Measurements from ENCODE around the gene WWTR1. TPM values are rescaled to one million over a fixed set of nuclear protein-coding genes. Genes with fewer than 3 reads are reported as not detected.

Gene WWTR1
- total and polyA plus RNA-seq, 2 of the 4 experiments (the other 2 are of a cell fraction): 38.9 to 65.3 TPM

DNA sequence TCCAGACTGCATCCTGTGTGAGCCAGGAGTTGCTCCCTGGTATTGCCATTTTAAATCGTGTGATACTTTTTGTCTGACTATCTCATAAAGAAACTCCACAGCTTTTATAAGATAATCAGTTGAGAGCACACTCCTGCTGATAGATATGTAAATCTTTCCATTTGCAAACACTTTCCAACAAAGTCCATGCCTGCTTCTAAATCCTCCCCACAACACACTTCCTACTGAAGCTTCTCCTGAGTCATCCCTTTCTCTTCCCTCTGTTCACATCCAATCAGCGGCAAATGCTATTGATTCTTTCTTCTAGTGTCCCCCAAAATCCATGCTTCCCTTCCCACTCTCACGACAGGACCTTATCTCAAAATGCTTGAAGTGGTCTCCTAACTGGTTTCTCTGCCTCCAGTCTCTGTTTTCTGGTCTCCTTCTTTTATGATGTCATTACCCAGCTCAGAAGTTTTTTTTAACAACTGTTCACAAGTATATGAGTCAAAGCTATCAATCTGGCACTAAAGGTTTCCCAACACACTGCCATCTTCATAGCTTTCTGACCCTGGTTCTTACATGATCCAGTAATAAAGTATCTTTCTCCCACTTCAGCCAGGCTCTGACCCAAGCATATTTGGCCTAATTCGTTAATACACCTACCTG is 4.5 kb upstream of the WWTR1 start:
- BruUV-seq (replicated peaks): no TSS peak

More for the DNA sequence above, 4.5 kb upstream of the WWTR1 start:
- no peak for ATAC-seq (ENCODE audit: low read depth)
- H2AK9ac ChIP-seq (replicated peaks; ENCODE audit: low read depth, low read length, poor library complexity): no peak overlapping the region
- peaks cover 5% of the 10 kb centered on the region; the same call in 1 of the 2 replicates for H4K20me1 ChIP-seq (ENCODE audit: insufficient read depth, low read length)
- peaks cover 0 to 22% of the 10 kb centered on the region in 2 experiments; a peak in 2 of 4 replicates for H3K79me1 ChIP-seq (ENCODE audit: low read depth in 1 of 2, low read length in 2 of 2)
- no peak overlapping the region for H3K4me3 ChIP-seq (ENCODE audit: insufficient read depth, low read depth, low read length)
- TF ChIP-seq RCOR1 (IDR thresholded peaks at IDR 0.05; ENCODE audit: insufficient replicate concordance, low read length): no peak
- peak; percentile 76 for TF ChIP-seq CEBPB (IDR thresholded peaks at IDR 0.05; ENCODE audit: low read depth, low read length)
- TF ChIP-seq FOS (IDR thresholded peaks at IDR 0.05; ENCODE audit: low read depth, low read length): no peak
- no peak for TF ChIP-seq MAZ (IDR thresholded peaks at IDR 0.05; ENCODE audit: borderline replicate concordance, low read depth, low read length)
- TF ChIP-seq POLR2A (IDR thresholded peaks at IDR 0.05; ENCODE audit: low read depth, low read length): no peak
- peak overlapping the region; percentile 69; the same call in 1 of the 2 replicates for H3K4ac ChIP-seq (ENCODE audit: low read depth, low read length)
- H2AK5ac ChIP-seq (ENCODE audit: low read depth, low read length): peak overlapping the region; percentile 45; the same call in 1 of the 2 replicates
- no peaks in the 10 kb centered on the region for H3K9me3 ChIP-seq (ENCODE audit: control insufficient read depth, insufficient read depth, low read length)
- POLR2A ChIA-PET (ENCODE audit: unreplicated experiment): no interaction called here
- H3K23ac ChIP-seq (ENCODE audit: low read depth, low read length): peak overlapping the region; percentile 46; the same call in 1 of the 2 replicates
- H3K56ac ChIP-seq (ENCODE audit: extremely low read depth, insufficient read depth, low read length): no peak overlapping the region
- no peak overlapping the region for H2AFZ ChIP-seq (replicated peaks; ENCODE audit: low read length, poor library complexity)
- H3K27ac ChIP-seq (ENCODE audit: insufficient read depth, low read length): no peak overlapping the region
- no peaks in the 10 kb centered on the region for H3K36me3 ChIP-seq (ENCODE audit: control insufficient read depth, insufficient read depth, low read length)
- no peak overlapping the region for H2BK5ac ChIP-seq (ENCODE audit: low read depth, low read length, poor library complexity, severe bottlenecking)
- no peak overlapping the region; the same call in 1 of the 2 replicates for H4K91ac ChIP-seq (ENCODE audit: insufficient read depth, low read depth, low read length)
- peak overlapping the region; percentile 44; the same call in 1 of the 2 replicates for H3K14ac ChIP-seq (replicated peaks; ENCODE audit: low read depth, low read length)
- peaks cover 5% of the 10 kb centered on the region for H3K4me1 ChIP-seq (ENCODE audit: control insufficient read depth, insufficient read depth, low read length)
- WGBS, 2 experiments (ENCODE audit: extremely low coverage in 2 of 2, insufficient read length in 1 of 2): 81% methylated on average over 3 of the region's 4 CpGs; no CpG with 5 or more reads in 1 of the 2 experiments
- H4K5ac ChIP-seq (ENCODE audit: low read depth, low read length): peak overlapping the region; percentile 59; the same call in 1 of the 2 replicates
- in situ Hi-C loops (cut with MboI; ENCODE audit: low sequenced_read_pairs) (no loop called here), intact Hi-C loops (cut with micrococcal nuclease) (no loop called here), dilution Hi-C loops (cut with HindIII; ENCODE audit: low sequenced_read_pairs, unreplicated experiment) (no loop called here)
- no peak overlapping the region for H3K9ac ChIP-seq (ENCODE audit: low read depth, low read length)
- peak overlapping the region; percentile 90; the same call in 2 of the 3 replicates for H2BK15ac ChIP-seq (ENCODE audit: low read depth, low read length)
- H3K27me3 ChIP-seq (ENCODE audit: control insufficient read depth, insufficient read depth, low read length): no peaks in the 10 kb centered on the region
- no peaks in the 10 kb centered on the region; the same call in 1 of the 2 replicates for H3K9me1 ChIP-seq (ENCODE audit: insufficient read depth, low read length)
- peak; percentile 70 for DNase-seq
- peak overlapping the region; percentile 66; the same call in 1 of the 2 replicates for H2BK120ac ChIP-seq (ENCODE audit: low read depth, low read length)
- H4K8ac ChIP-seq (ENCODE audit: low read depth in 2 of 2, low read length in 2 of 2): peak overlapping the region; percentile 16 to 62; a peak in 1 of 4 replicates
- H3K4me2 ChIP-seq (ENCODE audit: low read depth, low read length): peak overlapping the region; percentile 22; the same call in 1 of the 2 replicates
- H2BK20ac ChIP-seq (ENCODE audit: low read depth, low read length): peak overlapping the region; percentile 57; the same call in 1 of the 2 replicates
- CTCF ChIA-PET: no interaction called here
- H3K18ac ChIP-seq (ENCODE audit: low read depth, low read length): no peak overlapping the region; the same call in 1 of the 2 replicates

All from IMR-90 (cell line).